COLO668 (cell line): ENCODE data around the gene ADORA1.

Experiments
- DNase-seq: peaks from one replicate; lab custom pipeline; 2025; ENCODE audit not compliant: unreplicated experiment; lab: John Stamatoyannopoulos, UW

Gene ADORA1

GRCh38 chr1:203121186-203122015 lies 6.1 kb upstream of the ADORA1 start:
- DNase-seq: no peak

- no peak for DNase-seq
These were observed 5.4 kb upstream of the ADORA1 start for GRCh38 chr1:203122159-203122558.

GRCh38 chr1:203124011-203124410 lies 3.5 kb upstream of the ADORA1 start:
- no peak for DNase-seq

- DNase-seq: no peak
These were observed 2.8 kb upstream of the ADORA1 start for GRCh38 chr1:203124546-203125317.

GRCh38 chr1:203126151-203126865 lies 1.2 kb upstream of the ADORA1 start:
- DNase-seq: no peak

- DNase-seq: no peak
These were observed 460 bp upstream of the ADORA1 start for GRCh38 chr1:203126866-203127665.

- no peak for DNase-seq
These were observed 847 bp downstream of the ADORA1 start for GRCh38 chr1:203128431-203128715.

- no peak for DNase-seq
These were observed 1.4 kb downstream of the ADORA1 start for GRCh38 chr1:203128716-203129500.

GRCh38 chr1:203129501-203130231 lies 2.1 kb downstream of the ADORA1 start:
- peak; percentile 17 for DNase-seq

GRCh38 chr1:203130358-203130985 lies 2.9 kb downstream of the ADORA1 start:
- no peak for DNase-seq

GRCh38 chr1:203131548-203132200 lies 4.1 kb downstream of the ADORA1 start:
- DNase-seq: no peak

GRCh38 chr1:203133970-203134725 lies 6.6 kb downstream of the ADORA1 start:
- DNase-seq: no peak

- DNase-seq: no peak
These were observed 8.2 kb downstream of the ADORA1 start for GRCh38 chr1:203135636-203136305.

GRCh38 chr1:203136409-203137042 lies 9.0 kb downstream of the ADORA1 start:
- DNase-seq: peak; percentile 18

- no peak for DNase-seq
These were observed 9.8 kb downstream of the ADORA1 start for GRCh38 chr1:203137324-203137723.

- DNase-seq: no peak
These were observed 10.5 kb downstream of the ADORA1 start for GRCh38 chr1:203138066-203138465.

- DNase-seq: no peak
These were observed 12.5 kb downstream of the ADORA1 start for GRCh38 chr1:203139976-203140475.
